H1 (cell line): Measurements from ENCODE around the gene HPX. TPM values are rescaled to one million over a fixed set of nuclear protein-coding genes. Genes with fewer than 3 reads are reported as not detected.

ENCODE experiments used
- CBX5 ChIP-seq: fragments of 300-800, 300-1000 bp; sonication (generic); IDR thresholded peaks from 2 replicates; pipeline ENCODE4 v1.7.1; 2016; ENCODE audit warnings: antibody characterized with exemption, low read length, low read depth
- CEBPB ChIP-seq: IDR thresholded peaks from 2 replicates; pipeline ENCODE4 v1.6.1; 2012; ENCODE audit warnings: low read depth, low read length
- CREB1 ChIP-seq: IDR thresholded peaks from 2 replicates; pipeline ENCODE4 v1.6.1; 2012; ENCODE audit warnings: inconsistent platforms
- EGR1 ChIP-seq: IDR thresholded peaks from 2 replicates; pipeline ENCODE4 v1.6.1; 2011; ENCODE audit warnings: low read depth, low read length, borderline replicate concordance
- EZH2 ChIP-seq: fragments of 200-600 bp; sonication (generic); IDR thresholded peaks from 2 replicates; pipeline ENCODE4 v1.7.1; 2012; ENCODE audit warnings: low read depth, mild to moderate bottlenecking, moderate library complexity, low read length, inconsistent platforms; ENCODE audit not compliant: severe bottlenecking
- NRF1 ChIP-seq: IDR thresholded peaks from 2 replicates; pipeline ENCODE4 v1.6.1; 2011; ENCODE audit warnings: mild to moderate bottlenecking, low read depth, low read length, improper control_type of control experiment
- RNF2 ChIP-seq: fragments of 200-900, 300-1000 bp; sonication (generic); IDR thresholded peaks from 2 replicates; pipeline ENCODE4 v1.7.1; 2016; ENCODE audit warnings: borderline replicate concordance, low read depth, mild to moderate bottlenecking, antibody characterized with exemption, low read length; ENCODE audit not compliant: poor library complexity, severe bottlenecking; ENCODE audit errors: missing control alignments
- ZNF274 ChIP-seq: IDR thresholded peaks from 2 replicates; pipeline ENCODE4 v1.7.0; 2012; ENCODE audit warnings: low read length, borderline replicate concordance; ENCODE audit errors: extremely low read depth
- polyA plus RNA-seq, 7 experiments: library from polyadenylated mRNA; depleted of rRNA in 3 of 7; stranded (reverse) in 5 of 7; unstranded in 2 of 7; fragments of >200 nt in 5 of 7; fragments of 200-250 nt in 2 of 7; gene quantifications; 1 replicate in 5 of 7; 2 replicates in 1 of 7; 4 replicates in 1 of 7; pipeline versions ENCODE4 v1.2.1 to v1.2.3, GENCODE V29; 2011 to 2013; ENCODE audit warnings: missing spikeins in 2 of 7, mixed read lengths in 2 of 7
- total RNA-seq: library from RNA; stranded (reverse); fragmentation: NEBNext Ultra II Directional; extraction: Animal tissue kit (Norgen Biotek cat#: 25700); gene quantifications from 2 replicates; pipeline ENCODE4 v1.2.1, GENCODE V29; 2021

HPX gene
- total and polyA plus RNA-seq, 2 of the 8 experiments (the other 6 are each of a cell fraction or from before 2014, with no cell fraction given): 0.80 to 0.97 TPM

GRCh38 chr11:6489306-6489705 lies 48.5 kb upstream of the HPX start (continued):
- TF ChIP-seq CEBPB: no peak
- no peak for TF ChIP-seq EGR1
- no peak for TF ChIP-seq RNF2
- no peak for TF ChIP-seq NRF1
- no peak for TF ChIP-seq EZH2
- no peak for TF ChIP-seq CREB1
- TF ChIP-seq CBX5: no peak
- TF ChIP-seq ZNF274: no peak
- TF ChIP-seq, all 59 proteins: peak for 0
